ENCODE measurements around the gene IQCM. TPM values are rescaled to one million over a fixed set of nuclear protein-coding genes. Genes with fewer than 3 reads are reported as not detected.

IQCM gene
- total RNA-seq, 1 donor from 2014 or later: not detected

GRCh38 chr4:149701435-149702156 is 114.0 kb downstream of the IQCM start:
- no peak for TF ChIP-seq CTCF (conservative IDR thresholded peaks at IDR 0.05)
- Mint-ChIP-seq H3K9me3 (no peaks in the 10 kb centered on the region), H3K36me3 (no peaks in the 10 kb centered on the region), H3K27me3 (peaks cover 5% of the 10 kb centered on the region), H3K27ac (no peak overlapping the region), H3K4me3 (no peak overlapping the region), H3K4me1 (ENCODE audit: unreplicated experiment) (no peaks in the 10 kb centered on the region)
- no peak for DNase-seq (ENCODE audit: extremely low spot score, unreplicated experiment)

- no peak overlapping the region for H3K27ac Mint-ChIP-seq
- DNase-seq (ENCODE audit: extremely low spot score, unreplicated experiment): no peak
- TF ChIP-seq CTCF (conservative IDR thresholded peaks at IDR 0.05): no peak
- no peaks in the 10 kb centered on the region for H3K36me3 Mint-ChIP-seq
- H3K4me3 Mint-ChIP-seq: no peak overlapping the region
- H3K27me3 Mint-ChIP-seq: peaks cover 5% of the 10 kb centered on the region
- no peaks in the 10 kb centered on the region for H3K4me1 Mint-ChIP-seq (ENCODE audit: unreplicated experiment)
- no peaks in the 10 kb centered on the region for H3K9me3 Mint-ChIP-seq
Measured at GRCh38 chr4:149700272-149700671, 115.4 kb downstream of the IQCM start.

GRCh38 chr4:149699642-149700041 is 116.0 kb downstream of the IQCM start:
- H3K4me3 Mint-ChIP-seq: no peak overlapping the region
- no peaks in the 10 kb centered on the region for H3K36me3 Mint-ChIP-seq
- H3K27ac Mint-ChIP-seq: no peak overlapping the region
- H3K9me3 Mint-ChIP-seq: no peaks in the 10 kb centered on the region
- H3K27me3 Mint-ChIP-seq: peaks cover 5% of the 10 kb centered on the region
- DNase-seq (ENCODE audit: extremely low spot score, unreplicated experiment): no peak
- no peak for TF ChIP-seq CTCF (conservative IDR thresholded peaks at IDR 0.05)
- no peaks in the 10 kb centered on the region for H3K4me1 Mint-ChIP-seq (ENCODE audit: unreplicated experiment)

GRCh38 chr4:149690726-149691125 is 124.9 kb downstream of the IQCM start:
- TF ChIP-seq CTCF (conservative IDR thresholded peaks at IDR 0.05): peak; percentile 39
- no peak overlapping the region for H3K4me3 Mint-ChIP-seq
- H3K9me3 Mint-ChIP-seq: no peaks in the 10 kb centered on the region
- H3K4me1 Mint-ChIP-seq (ENCODE audit: unreplicated experiment): no peaks in the 10 kb centered on the region
- no peaks in the 10 kb centered on the region for H3K27me3 Mint-ChIP-seq
- no peak for DNase-seq (ENCODE audit: extremely low spot score, unreplicated experiment)
- H3K36me3 Mint-ChIP-seq: no peaks in the 10 kb centered on the region
- H3K27ac Mint-ChIP-seq: no peak overlapping the region

GRCh38 chr4:149684516-149684915 is 131.1 kb downstream of the IQCM start:
- Mint-ChIP-seq H3K4me1 (ENCODE audit: unreplicated experiment) (no peaks in the 10 kb centered on the region), H3K27me3 (no peaks in the 10 kb centered on the region), H3K4me3 (no peak overlapping the region), H3K36me3 (no peaks in the 10 kb centered on the region), H3K27ac (no peak overlapping the region), H3K9me3 (no peaks in the 10 kb centered on the region)
- DNase-seq (ENCODE audit: extremely low spot score, unreplicated experiment): no peak
- no peak for TF ChIP-seq CTCF (conservative IDR thresholded peaks at IDR 0.05)

All from type B pancreatic cell (in vitro differentiated cells).